Muscle of leg (tissue), 11 donors: ENCODE data around the gene CRCP. TPM values are rescaled to one million over a fixed set of nuclear protein-coding genes. Genes with fewer than 3 reads are reported as not detected.
"Not testable (repeated sequence)": the region's sequence is repeated elsewhere in the genome, so short reads cannot be mapped to it uniquely, and the experiment has no call there.

Source experiments
- DNase-seq: peaks from one replicate; pipeline ENCODE4 v3.0.0; 2013
- H3K27ac ChIP-seq: one replicate; pipeline ENCODE4 v1.5.1; 2013; ENCODE audit warnings: mild to moderate bottlenecking, low read length, control low read depth
- H3K27me3 ChIP-seq: one replicate; pipeline ENCODE4 v1.6.1; 2013; ENCODE audit warnings: low read length; ENCODE audit not compliant: control insufficient read depth, insufficient read depth
- H3K36me3 ChIP-seq: one replicate; pipeline ENCODE4 v1.6.1; 2013; ENCODE audit warnings: low read length; ENCODE audit not compliant: control insufficient read depth, insufficient read depth
- H3K4me1 ChIP-seq: one replicate; pipeline ENCODE4 v1.6.1; 2013; ENCODE audit warnings: low read length; ENCODE audit not compliant: control insufficient read depth, insufficient read depth
- H3K4me3 ChIP-seq: one replicate; pipeline ENCODE4 v1.5.1; 2013; ENCODE audit warnings: low read length, control low read depth
- H3K9me3 ChIP-seq: replicated peaks from 2 replicates; pipeline ENCODE4 v1.6.1; 2013; ENCODE audit warnings: low read depth, low read length; ENCODE audit not compliant: control insufficient read depth
- WGBS: methylation state at CpG from one replicate; pipeline ENCODE4 v1.1.5; 2013; ENCODE audit warnings: missing lambda C conversion rate; ENCODE audit not compliant: insufficient coverage; 5-methylcytosine and 5-hydroxymethylcytosine counted together
- polyA plus RNA-seq, 8 donors: library from polyadenylated mRNA; unstranded; fragments of 120-200 nt; gene quantifications; one replicate each; pipeline versions ENCODE4 v1.2.1 to v1.2.3, GENCODE V29; 2013; ENCODE audit warnings: inconsistent platforms in 1 of 8, low replicate concordance in 1 of 8; ENCODE audit not compliant: insufficient read length in 8 of 8, insufficient read depth in 1 of 8
- total RNA-seq: library from RNA; stranded (reverse); fragments of 120-200 nt; gene quantifications from one replicate; pipeline ENCODE4 v1.2.4, GENCODE V29; 2013

Gene CRCP
- total and polyA plus RNA-seq, 9 donors = 19.1 to 25.2 (median 21.7) TPM

GRCh38 chr7:66082886-66083415 is 31.7 kb upstream of the CRCP start:
- Histone ChIP-seq H3K27ac (no peak overlapping the region), H3K9me3 (no peaks in the 10 kb centered on the region), H3K4me1 (no peaks in the 10 kb centered on the region), H3K4me3 (no peak overlapping the region), H3K36me3 (peaks cover 19% of the 10 kb centered on the region), H3K27me3 (no peaks in the 10 kb centered on the region)
- 91% methylated on average over 11 of the region's 16 CpGs for WGBS
- DNase-seq = no peak

DNA sequence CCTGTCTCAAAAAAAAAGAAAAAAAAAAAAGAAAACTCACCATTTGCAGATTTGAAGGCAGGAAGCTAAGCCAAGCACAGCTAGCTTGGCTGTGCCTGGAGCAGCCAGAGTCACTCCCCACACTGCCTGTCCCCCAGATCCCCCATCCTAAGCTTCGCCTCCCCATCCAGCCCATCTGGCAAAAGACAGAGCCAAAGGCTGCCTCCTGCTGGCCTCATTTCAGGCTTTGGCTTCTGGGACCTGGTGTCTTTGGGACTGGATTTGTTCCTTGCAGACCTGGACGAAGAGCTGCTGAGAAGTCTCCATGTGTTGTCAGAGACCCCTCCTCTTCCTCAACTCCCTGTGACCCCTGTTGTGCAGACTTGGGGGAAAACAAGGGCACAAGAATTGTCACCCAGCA is 31.0 kb upstream of the CRCP start:
- no CpG with 5 or more reads among the region's 2 CpGs for WGBS
- H3K36me3 ChIP-seq = peaks cover 19% of the 10 kb centered on the region

GRCh38 chr7:66088861-66089838 is 25.5 kb upstream of the CRCP start:
- WGBS = 73% methylated on average over 17 of the region's 32 CpGs
- no peaks in the 10 kb centered on the region for H3K9me3 ChIP-seq
- H3K27ac ChIP-seq = no peak overlapping the region
- no peak for DNase-seq
- H3K36me3 ChIP-seq = peaks cover 4% of the 10 kb centered on the region
- no peak overlapping the region for H3K4me3 ChIP-seq
- no peaks in the 10 kb centered on the region for H3K4me1 ChIP-seq
- no peaks in the 10 kb centered on the region for H3K27me3 ChIP-seq

More for the DNA sequence above, 31.0 kb upstream of the CRCP start:
- no peaks in the 10 kb centered on the region for H3K27me3 ChIP-seq
- no peaks in the 10 kb centered on the region for H3K4me1 ChIP-seq
- no peaks in the 10 kb centered on the region for H3K9me3 ChIP-seq
- H3K4me3 ChIP-seq = no peak overlapping the region
- no peak for DNase-seq
- H3K27ac ChIP-seq = no peak overlapping the region

- no peaks in the 10 kb centered on the region for H3K9me3 ChIP-seq
- no peak for DNase-seq
- H3K27ac ChIP-seq = no peak overlapping the region
- H3K27me3 ChIP-seq = no peaks in the 10 kb centered on the region
- WGBS = 90% methylated on average over 18 of the region's 19 CpGs
- H3K4me1 ChIP-seq = no peaks in the 10 kb centered on the region
- H3K4me3 ChIP-seq = no peak overlapping the region
- H3K36me3 ChIP-seq = no peaks in the 10 kb centered on the region
These were observed 22.0 kb upstream of the CRCP start for GRCh38 chr7:66092654-66093053.

DNA sequence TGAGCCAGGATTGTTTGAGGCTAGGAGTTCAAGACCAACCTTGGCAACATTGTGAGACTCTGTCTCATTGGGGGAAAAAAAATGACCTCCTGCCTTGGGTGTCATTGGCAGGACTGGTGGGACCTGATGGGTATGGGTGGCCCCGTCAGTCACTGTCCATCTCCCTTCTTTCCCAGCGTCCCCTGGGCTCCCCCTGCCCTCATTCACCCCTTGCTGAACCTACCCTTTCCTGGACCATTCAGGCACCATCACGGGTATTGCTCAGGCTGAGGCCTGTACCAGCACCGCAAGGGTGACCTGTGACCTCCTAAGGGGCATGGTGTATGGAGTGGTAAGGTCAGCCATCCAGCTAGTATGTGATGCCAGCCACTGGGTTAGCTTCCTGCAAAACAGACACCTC is 19.6 kb upstream of the CRCP start:
- Histone ChIP-seq H3K4me3 (no peak overlapping the region), H3K36me3 (no peaks in the 10 kb centered on the region), H3K4me1 (no peaks in the 10 kb centered on the region), H3K9me3 (no peaks in the 10 kb centered on the region), H3K27ac (no peak overlapping the region), H3K27me3 (no peaks in the 10 kb centered on the region)
- DNase-seq = no peak
- WGBS = 93% methylated on average over 2 of the region's 4 CpGs

- Histone ChIP-seq H3K9me3 (no peaks in the 10 kb centered on the region), H3K4me3 (no peak overlapping the region), H3K27me3 (no peaks in the 10 kb centered on the region), H3K4me1 (no peaks in the 10 kb centered on the region), H3K27ac (no peak overlapping the region), H3K36me3 (no peaks in the 10 kb centered on the region)
- no CpG with 5 or more reads among the region's 2 CpGs for WGBS
- DNase-seq = peak; percentile 27
These were observed 15.5 kb upstream of the CRCP start for GRCh38 chr7:66099232-66099550.

DNA sequence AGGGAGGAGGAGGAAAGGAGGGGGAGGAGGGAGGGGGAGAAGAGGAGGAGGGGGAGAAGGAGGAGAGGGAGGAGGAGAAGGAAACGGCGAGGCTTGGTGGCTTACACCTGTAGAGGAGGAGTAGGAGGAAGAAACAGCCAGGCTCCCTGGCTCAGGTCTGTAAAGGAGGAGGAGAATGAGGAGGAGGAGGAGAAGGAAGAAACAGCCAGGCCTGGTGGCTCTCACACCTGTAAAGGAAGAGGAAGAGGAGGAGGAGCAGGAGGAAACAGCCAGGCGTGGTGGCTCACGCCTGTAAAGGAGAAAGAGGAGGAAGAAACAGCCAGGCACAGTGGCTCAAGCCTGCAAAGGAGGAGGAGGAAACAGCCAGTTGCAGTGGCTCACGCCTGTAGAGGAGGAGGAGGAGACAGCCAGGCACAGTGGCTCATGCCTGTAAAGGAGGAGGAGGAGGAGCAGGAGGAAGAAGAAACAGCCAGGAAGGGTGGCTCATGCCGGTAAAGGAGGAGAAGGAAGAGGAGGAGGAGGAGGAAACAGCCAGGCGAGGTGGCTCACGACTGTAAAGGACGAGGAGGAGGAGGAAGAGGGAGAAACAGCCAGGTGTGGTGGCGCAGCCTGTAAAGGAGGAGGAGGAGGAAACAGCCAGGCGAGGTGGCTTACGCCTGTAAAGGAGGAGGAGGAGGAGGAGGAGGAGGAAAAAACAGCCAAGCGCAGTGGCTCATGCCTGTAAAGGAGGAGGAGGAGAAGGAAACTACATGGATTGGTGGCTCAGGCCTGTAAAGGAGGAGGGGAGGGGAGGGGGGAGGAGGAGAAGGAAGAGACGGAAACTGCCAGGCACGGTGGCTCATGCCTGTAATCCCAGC is 14.9 kb upstream of the CRCP start:
- Histone ChIP-seq H3K27ac (peak overlapping the region; percentile 82), H3K27me3 (no peaks in the 10 kb centered on the region), H3K4me1 (no peaks in the 10 kb centered on the region), H3K36me3 (no peaks in the 10 kb centered on the region), H3K9me3 (no peaks in the 10 kb centered on the region), H3K4me3 (peak overlapping the region; percentile 38)
- DNase-seq = peak; percentile 94
- WGBS = under 1% methylated on average over 15 of the region's 15 CpGs

GRCh38 chr7:66100408-66101050 is 14.1 kb upstream of the CRCP start:
- Histone ChIP-seq H3K4me3 (peak overlapping the region; percentile 38), H3K9me3 (no peaks in the 10 kb centered on the region), H3K36me3 (no peaks in the 10 kb centered on the region), H3K27ac (peak overlapping the region; percentile 82), H3K4me1 (no peaks in the 10 kb centered on the region), H3K27me3 (no peaks in the 10 kb centered on the region)
- no peak for DNase-seq
- WGBS = 88% methylated on average over 3 of the region's 12 CpGs

DNA sequence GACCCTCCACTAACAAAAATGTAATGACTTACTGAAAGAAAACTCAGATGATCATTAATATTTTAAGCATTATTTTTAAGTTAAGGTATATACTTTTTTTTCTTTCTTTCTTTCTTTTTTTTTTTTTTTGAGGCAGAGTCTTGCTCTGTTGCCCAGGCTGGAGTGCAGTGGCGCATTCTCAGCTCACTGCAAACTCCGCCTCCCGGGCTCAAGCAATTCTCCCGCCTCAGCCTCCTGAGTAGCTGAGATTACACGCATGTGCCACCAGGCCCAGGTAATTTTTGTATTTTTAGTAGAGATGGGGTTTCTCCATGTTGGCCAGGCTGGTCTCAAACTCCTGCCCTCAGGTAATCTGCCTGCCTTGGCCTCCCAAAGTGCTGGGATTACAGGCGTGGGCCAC is 12.5 kb upstream of the CRCP start:
- H3K4me3 ChIP-seq, DNase-seq: not testable (repeated sequence)

GRCh38 chr7:66103994-66104393 is 10.7 kb upstream of the CRCP start:
- H3K27ac ChIP-seq, H3K4me3 ChIP-seq, H3K9me3 ChIP-seq, H3K36me3 ChIP-seq, H3K4me1 ChIP-seq, DNase-seq, H3K27me3 ChIP-seq: not testable (repeated sequence)
- 95% methylated on average over 2 of the region's 3 CpGs for WGBS

More for the DNA sequence above, 12.5 kb upstream of the CRCP start:
- H3K27ac ChIP-seq, H3K4me1 ChIP-seq, H3K27me3 ChIP-seq, H3K9me3 ChIP-seq, H3K36me3 ChIP-seq: not testable (repeated sequence)
- WGBS = 100% methylated on average over 1 of the region's 6 CpGs
